PC-3 (cell line): ENCODE measurements around the gene ZNF516.

Source experiments
- CTCF ChIP-seq: fragments of 300-600 bp; sonication (generic); conservative IDR thresholded peaks from 2 replicates; pipeline ENCODE4 v1.5.1; 2017; ENCODE audit warnings: antibody characterized with exemption, low read depth, mild to moderate bottlenecking, low read length
- EZH2 ChIP-seq: fragments of 300-600 bp; sonication (generic); IDR thresholded peaks from one replicate; pipeline ENCODE4 v1.6.1; 2017; ENCODE audit warnings: antibody characterized with exemption, mild to moderate bottlenecking, low read length; ENCODE audit not compliant: unreplicated experiment
- EZH2phosphoT487 ChIP-seq: fragments of 300-600 bp; sonication (generic); IDR thresholded peaks from 2 replicates; pipeline ENCODE4 v1.6.1; 2018; ENCODE audit warnings: mild to moderate bottlenecking, antibody characterized with exemption, low read length, borderline replicate concordance

DNA sequence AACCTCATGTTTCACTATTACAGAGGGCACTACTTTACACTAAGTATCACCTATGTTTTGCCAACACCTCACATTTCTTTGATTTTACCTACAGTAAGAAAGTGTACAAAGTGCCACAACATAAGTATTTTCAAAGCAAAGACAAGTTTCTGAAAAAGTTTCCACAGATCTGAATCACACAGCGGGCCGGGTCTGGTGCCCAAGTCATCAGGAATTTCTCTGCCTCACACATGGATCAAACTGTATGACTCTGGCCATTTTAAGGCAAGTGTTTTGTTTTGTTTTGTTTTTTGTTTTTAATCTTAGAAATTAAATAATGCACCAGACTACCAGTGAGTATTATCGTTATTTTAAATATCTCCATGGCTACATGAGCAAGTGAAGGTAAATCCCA, 73.4 kb downstream of the ZNF516 start:
- TF ChIP-seq EZH2phosphoT487 (no peak), CTCF (no peak), EZH2 (no peak)
